ENCODE data around the gene CDK5RAP1. TPM values are rescaled to one million over a fixed set of nuclear protein-coding genes. Genes with fewer than 3 reads are reported as not detected.

Gene CDK5RAP1
- total RNA-seq, 1 experiment from 2014 or later: 53.4 TPM

- no peak for TF ChIP-seq CTCF (conservative IDR thresholded peaks at IDR 0.05; ENCODE audit: low read depth, low read length)
- TF ChIP-seq EZH2 (IDR thresholded peaks at IDR 0.05; ENCODE audit: low read length, unreplicated experiment): no peak
- TF ChIP-seq EZH2phosphoT487 (IDR thresholded peaks at IDR 0.05; ENCODE audit: borderline replicate concordance, low read length): no peak
- Histone ChIP-seq H3K9me2 (replicated peaks; ENCODE audit: low read length) (no peaks in the 10 kb centered on the region), H3K36me3 (ENCODE audit: low read depth, low read length) (no peaks in the 10 kb centered on the region), H3K27ac (ENCODE audit: low read length) (no peak overlapping the region), H3K79me2 (ENCODE audit: low read length) (no peaks in the 10 kb centered on the region), H3K4me1 (ENCODE audit: insufficient read depth, low read length) (no peaks in the 10 kb centered on the region), H2AFZ (ENCODE audit: low read length) (no peak overlapping the region), H3F3A (ENCODE audit: low read length, unreplicated experiment) (no peaks in the 10 kb centered on the region), H4K20me1 (ENCODE audit: low read length) (no peaks in the 10 kb centered on the region), H3K4me2 (ENCODE audit: low read length) (no peak overlapping the region), H3K27me3 (ENCODE audit: low read length) (no peaks in the 10 kb centered on the region), H3K9ac (ENCODE audit: low read length) (no peak overlapping the region), H3K4me3 (ENCODE audit: low read length) (no peak overlapping the region), H3K9me3 (ENCODE audit: low read length) (no peaks in the 10 kb centered on the region)
- POLR2A ChIA-PET (ENCODE audit: unreplicated experiment): no interaction called here
- intact Hi-C loops (cut with micrococcal nuclease): no loop called here
- DNase-seq (no peak), ATAC-seq (no peak)
- CTCF ChIA-PET: no interaction called here
- BruUV-seq (replicated peaks): no TSS peak
Observed at GRCh38 chr20:33310327-33310899, 90.9 kb downstream of the CDK5RAP1 start.

- Histone ChIP-seq H3K9me2 (replicated peaks; ENCODE audit: low read length) (no peaks in the 10 kb centered on the region), H3K9ac (ENCODE audit: low read length) (no peak overlapping the region), H3K9me3 (ENCODE audit: low read length) (no peaks in the 10 kb centered on the region), H3K79me2 (ENCODE audit: low read length) (no peaks in the 10 kb centered on the region), H3K36me3 (ENCODE audit: low read depth, low read length) (no peaks in the 10 kb centered on the region), H3K4me3 (ENCODE audit: low read length) (no peak overlapping the region), H3K27ac (ENCODE audit: low read length) (no peak overlapping the region), H3K27me3 (ENCODE audit: low read length) (no peaks in the 10 kb centered on the region), H3K4me2 (ENCODE audit: low read length) (no peak overlapping the region), H3F3A (ENCODE audit: low read length, unreplicated experiment) (no peaks in the 10 kb centered on the region), H4K20me1 (ENCODE audit: low read length) (no peaks in the 10 kb centered on the region), H2AFZ (ENCODE audit: low read length) (no peak overlapping the region), H3K4me1 (ENCODE audit: insufficient read depth, low read length) (no peaks in the 10 kb centered on the region)
- ATAC-seq: no peak
- DNase-seq: no peak
- POLR2A ChIA-PET (ENCODE audit: unreplicated experiment): no interaction called here
- TF ChIP-seq EZH2phosphoT487 (IDR thresholded peaks at IDR 0.05; ENCODE audit: borderline replicate concordance, low read length) (no peak), EZH2 (IDR thresholded peaks at IDR 0.05; ENCODE audit: low read length, unreplicated experiment) (no peak), CTCF (conservative IDR thresholded peaks at IDR 0.05; ENCODE audit: low read depth, low read length) (no peak)
- CTCF ChIA-PET: no interaction called here
- intact Hi-C loops (cut with micrococcal nuclease): no loop called here
- BruUV-seq (replicated peaks): no TSS peak
Observed at GRCh38 chr20:33309631-33310030, 91.7 kb downstream of the CDK5RAP1 start.

Other genes starting within 250 kb of the CDK5RAP1 start
- gene BPIFA2, start 233.4 kb downstream of the CDK5RAP1 start, total RNA-seq (2014; rRNA removed): not detected in 2 replicates
- not detected in 2 replicates for gene BPIFA3, start 184.2 kb downstream of the CDK5RAP1 start, total RNA-seq (2014; rRNA removed)
- gene BPIFA1, start 165.5 kb downstream of the CDK5RAP1 start, total RNA-seq (2014; rRNA removed): not detected in 2 replicates
- gene BPIFB1, start 118.3 kb downstream of the CDK5RAP1 start, total RNA-seq (2014; rRNA removed): not detected in 2 replicates
- 25.9 and 29.4 TPM in 2 replicates for gene SNTA1, start 42.2 kb upstream of the CDK5RAP1 start, total RNA-seq (2014; rRNA removed)
- gene CBFA2T2, start 88.6 kb upstream of the CDK5RAP1 start, total RNA-seq (2014; rRNA removed): 9.2 and 9.7 TPM in 2 replicates

Data from PC-3 (cell line).